GM12891 (cell line): ENCODE data around the gene PSAPL1.

Experiments used
- POLR2A ChIP-seq: IDR thresholded peaks from 2 replicates; pipeline ENCODE4 v1.6.1; 2011; ENCODE audit warnings: low read depth, low read length, control low read depth
- POLR2AphosphoS5 ChIP-seq: IDR thresholded peaks from 2 replicates; pipeline ENCODE4 v1.6.1; 2011; ENCODE audit warnings: low read depth, low read length, control low read depth
- TAF1 ChIP-seq: IDR thresholded peaks from 2 replicates; pipeline ENCODE4 v1.6.1; 2011; ENCODE audit warnings: low read depth, low read length, control low read depth

DNA sequence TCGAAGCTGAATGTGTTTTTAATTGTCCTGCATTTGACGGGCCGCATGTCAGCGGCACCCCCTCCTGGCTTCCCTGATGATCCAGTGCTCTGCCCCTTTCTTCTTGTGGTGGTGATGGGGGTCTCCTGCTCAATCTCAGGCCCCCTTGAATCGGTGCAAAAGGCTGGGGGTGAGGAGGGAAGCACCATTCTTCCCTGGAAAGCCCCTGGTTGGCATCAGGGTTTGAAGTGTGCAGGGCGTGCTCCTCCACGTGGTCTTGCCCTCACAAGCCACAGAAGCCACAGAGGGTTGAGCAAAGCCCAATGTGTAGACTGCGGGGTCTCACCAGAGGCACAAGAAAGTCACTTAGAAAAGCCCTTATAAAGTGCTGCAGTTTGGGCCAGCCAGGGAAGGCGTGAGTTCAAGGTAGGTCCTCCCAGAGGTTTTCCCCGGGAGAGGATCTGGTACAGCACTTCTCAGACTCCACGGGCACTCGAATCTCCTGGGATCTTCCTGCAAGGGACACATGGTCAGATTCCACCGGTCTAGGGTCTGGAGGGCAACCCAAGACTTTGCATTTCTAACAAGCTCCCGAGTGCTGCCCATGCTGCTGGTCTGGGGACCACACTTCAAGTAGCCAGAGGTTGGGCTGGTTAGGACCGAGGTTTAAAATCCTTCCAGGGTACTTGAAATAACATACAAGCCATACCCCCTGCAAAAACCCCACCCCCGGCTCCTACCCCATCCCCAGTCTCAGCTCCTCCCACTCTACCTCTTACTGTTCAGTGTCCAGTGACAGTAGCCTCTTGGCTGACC is 35.1 kb downstream of the PSAPL1 start:
- TF ChIP-seq POLR2AphosphoS5 (no peak), POLR2A (no peak), TAF1 (no peak)
